ENCODE measurements around the gene HDAC4.

HDAC4 gene

DNA sequence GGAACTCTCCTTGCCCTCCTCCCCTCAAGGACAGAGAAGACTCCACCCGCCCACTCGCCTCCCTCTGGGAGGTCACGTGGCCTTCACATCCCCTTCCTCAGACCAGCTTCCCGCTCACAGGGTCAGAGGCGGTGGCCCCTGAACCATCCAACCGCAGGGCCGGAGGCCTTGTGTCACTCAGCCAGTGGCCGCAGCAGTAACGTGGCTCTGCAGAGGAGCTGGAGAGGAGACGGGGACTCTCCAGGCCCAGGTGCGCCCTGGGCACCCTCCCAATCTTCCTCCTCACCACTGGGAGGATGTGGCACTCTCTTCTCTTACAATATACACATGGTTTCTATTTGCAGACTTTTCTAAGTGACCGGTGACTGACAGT lies 391.2 kb downstream of the HDAC4 start:
- DNase-seq (ENCODE audit: low read depth, low spot score): no peak
- no peak overlapping the region for H3K27ac ChIP-seq (ENCODE audit: low read length)
- no peaks in the 10 kb centered on the region for H3K36me3 ChIP-seq (ENCODE audit: control insufficient read depth, insufficient read depth, low read length)
- H3K4me1 ChIP-seq (ENCODE audit: control insufficient read depth, insufficient read depth, low read length): no peaks in the 10 kb centered on the region
- peaks cover 23% of the 10 kb centered on the region for H3K9me3 ChIP-seq (ENCODE audit: control insufficient read depth, insufficient read depth, low read length)
- H3K4me3 ChIP-seq (ENCODE audit: low read length): no peak overlapping the region
- no peaks in the 10 kb centered on the region for H3K27me3 ChIP-seq (ENCODE audit: control insufficient read depth, insufficient read depth, low read length)
- no CpG with 5 or more reads among the region's 12 CpGs for WGBS (ENCODE audit: insufficient coverage, insufficient read length)

DNA sequence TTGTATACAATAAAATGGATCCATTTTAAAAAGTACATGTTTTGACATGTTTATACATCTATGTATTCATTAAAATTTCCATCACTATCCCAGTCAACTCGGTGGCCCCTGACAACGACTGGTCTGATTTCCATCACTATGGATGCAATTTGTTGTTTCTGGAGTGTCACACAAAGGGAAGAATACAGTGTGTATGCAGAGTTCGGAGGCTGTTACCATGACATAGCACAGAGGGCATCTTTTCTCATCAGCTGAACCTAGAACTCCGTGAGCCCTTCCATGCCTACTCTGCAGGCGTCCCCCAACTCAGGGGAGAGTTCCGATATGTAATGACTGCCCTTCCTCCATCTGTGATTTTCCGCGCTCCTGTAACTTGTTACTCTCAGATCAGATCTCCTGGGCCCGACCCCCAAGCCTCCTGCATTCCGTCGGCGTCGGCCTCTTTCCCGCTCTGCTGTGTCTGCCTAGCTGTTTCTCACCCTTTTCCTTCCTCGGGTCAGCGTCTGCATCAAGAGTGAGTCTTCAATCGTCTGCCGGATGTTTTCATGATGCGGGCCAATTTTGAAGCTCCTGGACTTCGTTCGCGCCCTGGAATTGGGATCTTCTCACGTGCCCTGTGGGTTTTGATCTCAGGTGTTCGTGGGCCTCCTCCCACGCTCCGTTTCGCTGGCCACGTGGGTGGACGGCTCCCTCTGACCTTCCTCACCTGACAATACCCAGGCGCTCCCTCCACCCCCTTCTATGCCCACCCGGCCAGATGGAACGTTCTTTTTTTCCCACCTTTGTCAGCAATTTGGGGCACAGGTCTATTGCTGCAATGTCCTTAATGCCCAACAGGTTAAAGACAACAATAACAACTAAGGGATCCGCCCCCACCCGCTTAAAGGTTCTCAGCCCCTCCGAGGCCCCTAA lies 391.9 kb downstream of the HDAC4 start:
- WGBS (ENCODE audit: insufficient coverage, insufficient read length): no CpG with 5 or more reads among the region's 35 CpGs
- no peaks in the 10 kb centered on the region for H3K36me3 ChIP-seq (ENCODE audit: control insufficient read depth, insufficient read depth, low read length)
- H3K4me1 ChIP-seq (ENCODE audit: control insufficient read depth, insufficient read depth, low read length): no peaks in the 10 kb centered on the region
- peaks cover 25% of the 10 kb centered on the region for H3K9me3 ChIP-seq (ENCODE audit: control insufficient read depth, insufficient read depth, low read length)
- H3K4me3 ChIP-seq (ENCODE audit: low read length): no peak overlapping the region
- H3K27ac ChIP-seq (ENCODE audit: low read length): no peak overlapping the region
- no peaks in the 10 kb centered on the region for H3K27me3 ChIP-seq (ENCODE audit: control insufficient read depth, insufficient read depth, low read length)
- no peak for DNase-seq (ENCODE audit: low read depth, low spot score)

DNA sequence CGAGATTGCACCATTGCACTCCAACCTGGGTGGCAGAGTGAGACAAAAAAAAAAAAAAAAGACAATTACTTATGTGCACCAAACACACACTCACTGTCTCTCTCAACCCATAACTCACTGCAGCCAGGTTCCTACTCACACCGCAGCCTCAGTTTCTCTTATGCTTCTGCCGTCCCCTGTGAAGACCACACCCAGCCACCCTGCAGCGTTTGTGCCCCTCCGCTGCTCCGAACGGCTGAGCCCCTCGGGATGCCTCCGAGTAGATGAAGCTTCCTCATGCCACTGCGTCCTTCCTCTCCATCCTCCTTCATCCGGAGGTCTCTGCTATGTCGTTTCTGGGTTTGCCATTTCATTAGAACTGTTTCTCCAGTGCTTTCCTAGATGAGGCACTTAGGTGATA lies 392.8 kb downstream of the HDAC4 start:
- H3K4me3 ChIP-seq (ENCODE audit: low read length): no peak overlapping the region
- no peaks in the 10 kb centered on the region for H3K4me1 ChIP-seq (ENCODE audit: control insufficient read depth, insufficient read depth, low read length)
- WGBS (ENCODE audit: insufficient coverage, insufficient read length): no CpG with 5 or more reads among the region's 12 CpGs
- H3K36me3 ChIP-seq (ENCODE audit: control insufficient read depth, insufficient read depth, low read length): no peaks in the 10 kb centered on the region
- H3K27ac ChIP-seq (ENCODE audit: low read length): no peak overlapping the region
- H3K9me3 ChIP-seq (ENCODE audit: control insufficient read depth, insufficient read depth, low read length): peaks cover 21% of the 10 kb centered on the region
- no peaks in the 10 kb centered on the region for H3K27me3 ChIP-seq (ENCODE audit: control insufficient read depth, insufficient read depth, low read length)
- no peak for DNase-seq (ENCODE audit: low read depth, low spot score)

DNA sequence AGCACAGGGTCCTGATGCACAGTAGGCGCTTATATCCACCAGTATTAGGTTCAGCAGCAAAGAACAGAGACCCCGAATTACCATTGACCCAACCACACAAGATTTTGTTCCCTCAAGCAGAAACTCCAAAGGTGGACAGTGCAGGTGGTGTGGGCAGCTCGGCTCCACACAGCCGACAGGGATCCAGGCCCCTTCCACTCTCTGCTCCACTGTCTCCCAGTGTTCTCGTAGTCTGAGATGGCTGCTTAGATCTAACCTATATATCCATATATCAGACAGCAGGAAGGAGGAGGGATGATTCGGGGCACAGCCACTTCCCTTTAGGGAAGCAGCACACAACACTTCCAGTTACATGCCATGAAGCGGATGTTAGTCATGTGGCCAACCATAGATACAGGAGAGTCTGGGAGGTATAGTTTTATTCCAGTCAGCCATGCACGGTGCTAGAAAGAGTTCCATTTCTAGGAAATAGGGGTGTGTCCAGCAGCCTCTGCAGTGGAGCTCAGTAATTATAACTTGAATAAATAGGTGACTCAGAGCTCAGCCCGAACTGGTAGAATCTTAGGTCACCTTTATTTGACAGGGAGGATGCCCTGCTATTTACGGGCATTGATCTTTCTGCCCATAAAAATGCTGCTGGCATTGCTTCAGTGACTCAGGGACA lies 394.1 kb downstream of the HDAC4 start:
- Histone ChIP-seq H3K4me1 (ENCODE audit: control insufficient read depth, insufficient read depth, low read length) (no peaks in the 10 kb centered on the region), H3K36me3 (ENCODE audit: control insufficient read depth, insufficient read depth, low read length) (no peaks in the 10 kb centered on the region), H3K9me3 (ENCODE audit: control insufficient read depth, insufficient read depth, low read length) (peaks cover 14% of the 10 kb centered on the region), H3K4me3 (ENCODE audit: low read length) (no peak overlapping the region), H3K27ac (ENCODE audit: low read length) (no peak overlapping the region), H3K27me3 (ENCODE audit: control insufficient read depth, insufficient read depth, low read length) (no peaks in the 10 kb centered on the region; the same call in 1 of the 2 replicates)
- no CpG with 5 or more reads among the region's 10 CpGs for WGBS (ENCODE audit: insufficient coverage, insufficient read length)
- DNase-seq (ENCODE audit: low read depth, low spot score): no peak

DNA sequence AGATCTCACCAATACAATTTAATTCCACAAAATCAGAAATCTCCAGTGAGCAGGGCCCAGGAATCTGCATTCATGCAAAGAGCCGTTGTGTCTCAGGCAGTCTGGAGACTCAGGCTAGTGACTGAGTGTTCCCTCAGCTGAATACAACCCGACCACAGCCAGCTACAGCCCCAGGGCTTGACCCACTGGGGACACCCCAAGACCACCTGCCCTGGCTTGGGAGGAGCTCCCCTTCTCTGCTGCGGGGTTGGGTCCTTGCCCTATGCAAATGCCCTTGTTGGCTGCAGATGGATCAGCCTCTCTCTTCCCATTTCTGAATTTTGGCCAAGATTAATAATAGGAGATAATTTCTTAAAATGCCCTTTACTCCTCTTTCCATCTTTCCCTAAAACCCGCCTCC lies 395.2 kb downstream of the HDAC4 start:
- no CpG with 5 or more reads among the region's 4 CpGs for WGBS (ENCODE audit: insufficient coverage, insufficient read length)
- H3K9me3 ChIP-seq (ENCODE audit: control insufficient read depth, insufficient read depth, low read length): peaks cover 11% of the 10 kb centered on the region
- H3K27ac ChIP-seq (ENCODE audit: low read length): no peak overlapping the region
- no peaks in the 10 kb centered on the region for H3K36me3 ChIP-seq (ENCODE audit: control insufficient read depth, insufficient read depth, low read length)
- no peaks in the 10 kb centered on the region for H3K4me1 ChIP-seq (ENCODE audit: control insufficient read depth, insufficient read depth, low read length)
- no peaks in the 10 kb centered on the region; the same call in 1 of the 2 replicates for H3K27me3 ChIP-seq (ENCODE audit: control insufficient read depth, insufficient read depth, low read length)
- no peak overlapping the region for H3K4me3 ChIP-seq (ENCODE audit: low read length)
- DNase-seq (ENCODE audit: low read depth, low spot score): no peak

DNA sequence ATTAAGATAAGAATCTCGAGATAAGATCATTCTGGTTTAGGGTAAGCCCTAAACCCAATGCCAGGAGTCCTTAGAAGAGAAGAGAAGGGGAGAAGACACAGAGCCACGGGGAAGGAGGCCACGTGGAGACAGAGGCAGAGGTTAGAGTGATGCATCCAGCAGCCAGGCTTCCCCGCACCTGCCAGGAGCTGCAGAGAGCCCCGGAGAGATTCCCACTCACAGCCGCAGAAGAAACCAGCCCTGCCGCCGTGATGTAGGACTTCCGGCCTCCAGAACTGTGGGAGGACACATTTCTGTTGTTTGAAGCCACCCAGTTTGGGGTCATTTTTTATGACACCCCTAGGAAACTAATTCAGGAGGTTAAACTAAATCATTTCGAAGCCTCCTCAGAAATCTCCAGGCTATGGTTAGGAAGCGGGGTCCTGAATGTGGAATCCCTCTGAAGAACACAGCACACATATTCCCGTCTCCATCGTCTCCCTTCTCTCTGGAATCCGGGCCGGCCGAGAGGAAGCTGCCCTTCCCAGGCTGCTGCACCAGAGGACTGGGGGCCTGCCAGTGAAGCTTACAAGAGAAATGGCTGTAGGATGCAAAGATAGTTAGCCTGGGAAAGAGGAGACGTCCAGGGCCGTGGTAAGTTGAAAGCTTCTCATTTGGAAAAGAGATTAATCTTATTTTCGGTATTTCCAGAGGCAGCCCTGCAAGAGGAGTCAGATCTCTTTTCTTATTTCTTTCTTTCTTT lies 396.4 kb downstream of the HDAC4 start:
- Histone ChIP-seq H3K36me3 (ENCODE audit: control insufficient read depth, insufficient read depth, low read length) (no peaks in the 10 kb centered on the region), H3K4me1 (ENCODE audit: control insufficient read depth, insufficient read depth, low read length) (no peaks in the 10 kb centered on the region), H3K27ac (ENCODE audit: low read length) (no peak overlapping the region), H3K9me3 (ENCODE audit: control insufficient read depth, insufficient read depth, low read length) (peaks cover 17% of the 10 kb centered on the region), H3K27me3 (ENCODE audit: control insufficient read depth, insufficient read depth, low read length) (no peaks in the 10 kb centered on the region; the same call in 1 of the 2 replicates), H3K4me3 (ENCODE audit: low read length) (no peak overlapping the region)
- DNase-seq (ENCODE audit: low read depth, low spot score): no peak
- WGBS (ENCODE audit: insufficient coverage, insufficient read length): no CpG with 5 or more reads among the region's 19 CpGs

DNA sequence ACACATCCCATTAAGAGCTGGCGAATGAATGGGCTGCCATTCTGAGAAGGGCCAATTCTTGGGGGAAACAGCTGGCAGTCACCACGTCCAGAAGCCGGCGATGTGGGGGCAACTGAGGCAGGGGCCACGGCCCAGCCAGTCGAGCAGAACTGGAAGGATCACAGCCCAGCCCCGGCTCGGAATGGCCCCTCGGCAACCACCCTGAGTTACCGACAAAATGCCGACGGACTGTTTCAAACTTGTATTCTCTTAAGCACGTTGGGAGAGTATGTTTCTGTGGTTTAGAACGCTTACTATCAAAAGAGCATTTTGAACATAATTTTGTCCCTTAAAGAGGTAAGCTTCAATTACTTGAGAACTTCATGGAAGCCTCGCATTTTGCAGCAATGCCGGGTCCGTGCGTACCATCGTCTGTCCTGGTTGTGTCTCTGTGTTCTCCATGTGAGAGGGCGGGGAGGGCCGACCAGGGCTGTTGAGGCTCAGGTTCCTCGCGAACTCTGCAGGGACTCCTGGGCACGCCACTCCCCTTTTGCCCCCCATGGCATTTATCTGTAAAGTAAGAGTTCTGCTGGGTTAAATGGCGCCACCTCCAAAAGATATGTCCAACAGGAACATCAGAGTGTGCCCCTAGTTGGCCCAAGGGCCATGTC lies 397.1 kb downstream of the HDAC4 start:
- DNase-seq (ENCODE audit: low read depth, low spot score): no peak
- WGBS (ENCODE audit: insufficient coverage, insufficient read length): no CpG with 5 or more reads among the region's 25 CpGs

DNA sequence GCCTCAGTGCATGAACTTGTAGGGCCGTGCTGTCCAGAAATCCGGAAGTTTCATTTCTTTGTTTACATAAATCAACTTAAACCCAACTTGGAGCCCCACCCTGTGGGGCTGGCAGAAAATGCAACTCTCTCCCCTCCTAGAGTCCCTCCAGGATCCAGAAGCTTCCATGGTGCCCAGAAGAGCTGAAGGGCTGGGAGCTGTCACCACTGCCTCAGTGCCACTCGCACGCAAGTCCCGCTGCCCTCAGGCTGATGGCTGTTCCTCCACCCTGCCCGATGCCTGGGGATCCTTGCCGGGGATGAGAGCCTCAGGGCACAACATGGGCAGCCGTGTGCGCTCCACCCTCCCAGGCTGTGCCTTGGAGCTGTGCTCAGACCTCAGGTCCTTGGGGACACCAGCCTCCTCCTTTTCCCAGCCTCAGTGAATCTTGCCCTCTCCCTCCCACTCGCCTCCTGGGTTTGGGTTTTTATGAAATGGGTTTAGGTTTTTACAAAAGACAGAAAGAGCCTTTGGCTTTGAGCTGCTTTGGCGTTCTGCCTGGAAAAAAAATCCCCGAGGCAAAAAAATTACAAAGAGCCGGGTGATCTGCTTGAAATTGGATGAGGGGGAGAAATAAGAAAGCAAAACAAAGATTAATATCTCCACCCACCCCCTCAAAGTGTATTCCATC lies 397.7 kb downstream of the HDAC4 start:
- Histone ChIP-seq H3K4me1 (ENCODE audit: control insufficient read depth, insufficient read depth, low read length) (no peaks in the 10 kb centered on the region), H3K4me3 (ENCODE audit: low read length) (no peak overlapping the region), H3K9me3 (ENCODE audit: control insufficient read depth, insufficient read depth, low read length) (peaks cover 16% of the 10 kb centered on the region), H3K27ac (ENCODE audit: low read length) (no peak overlapping the region), H3K27me3 (ENCODE audit: control insufficient read depth, insufficient read depth, low read length) (no peaks in the 10 kb centered on the region; the same call in 1 of the 2 replicates), H3K36me3 (ENCODE audit: control insufficient read depth, insufficient read depth, low read length) (no peaks in the 10 kb centered on the region)
- DNase-seq (ENCODE audit: low read depth, low spot score): no peak
- WGBS (ENCODE audit: insufficient coverage, insufficient read length): no CpG with 5 or more reads among the region's 13 CpGs

More for the DNA sequence above, 397.1 kb downstream of the HDAC4 start:
- Histone ChIP-seq H3K4me3 (ENCODE audit: low read length) (no peak overlapping the region), H3K4me1 (ENCODE audit: control insufficient read depth, insufficient read depth, low read length) (no peaks in the 10 kb centered on the region), H3K27ac (ENCODE audit: low read length) (no peak overlapping the region), H3K36me3 (ENCODE audit: control insufficient read depth, insufficient read depth, low read length) (no peaks in the 10 kb centered on the region), H3K27me3 (ENCODE audit: control insufficient read depth, insufficient read depth, low read length) (no peaks in the 10 kb centered on the region; the same call in 1 of the 2 replicates), H3K9me3 (ENCODE audit: control insufficient read depth, insufficient read depth, low read length) (peaks cover 18% of the 10 kb centered on the region)

DNA sequence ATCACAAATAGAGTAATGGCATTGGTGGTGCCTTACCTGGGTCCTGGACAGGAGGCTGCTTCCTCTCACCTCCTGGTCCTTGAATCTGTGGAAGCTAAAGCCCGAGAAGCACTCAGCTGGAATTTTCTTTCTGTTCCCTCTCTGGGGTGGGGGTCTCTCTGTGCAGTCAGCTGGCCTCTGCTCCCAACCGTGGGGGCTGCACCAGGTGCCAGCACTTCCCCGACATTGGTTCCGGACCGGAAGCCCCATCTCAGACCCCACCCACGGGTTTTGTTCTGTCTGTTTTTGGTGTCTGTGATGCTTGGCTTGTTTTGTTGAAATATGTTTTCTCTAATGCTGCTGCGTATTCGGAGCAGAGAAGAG lies 398.2 kb downstream of the HDAC4 start:
- Histone ChIP-seq H3K9me3 (ENCODE audit: control insufficient read depth, insufficient read depth, low read length) (peaks cover 18% of the 10 kb centered on the region), H3K27me3 (ENCODE audit: control insufficient read depth, insufficient read depth, low read length) (no peaks in the 10 kb centered on the region; the same call in 1 of the 2 replicates), H3K36me3 (ENCODE audit: control insufficient read depth, insufficient read depth, low read length) (no peaks in the 10 kb centered on the region), H3K27ac (ENCODE audit: low read length) (no peak overlapping the region), H3K4me3 (ENCODE audit: low read length) (no peak overlapping the region), H3K4me1 (ENCODE audit: control insufficient read depth, insufficient read depth, low read length) (no peaks in the 10 kb centered on the region)
- WGBS (ENCODE audit: insufficient coverage, insufficient read length): no CpG with 5 or more reads among the region's 8 CpGs
- DNase-seq (ENCODE audit: low read depth, low spot score): no peak

All from iPS DF 6.9 (cell line).